K562 (cell line): ENCODE measurements around the gene TXNDC8. TPM values are rescaled to one million over a fixed set of nuclear protein-coding genes. Genes with fewer than 3 reads are reported as not detected.

Experiments
- ATAC-seq: fragments of 200-7000 bp; cut with Tn5 transposase; 3 replicates; pipeline ENCODE4 v1.9.1; 2020; ENCODE audit warnings: moderate library complexity
- BruUV-seq: library from RNA; stranded (reverse); fragments of 400-500 nt; replicated peaks from 2 replicates; lab custom pipeline; 2021; lab: Mats Ljungman, UMichigan
- CTCF ChIA-PET: fragments of 300-600 bp; formaldehyde crosslinking; extraction: SDS; loops from one replicate; lab custom pipeline; 2021; ENCODE audit warnings: low intra/inter-chr PET ratio; lab: Yijun Ruan, JAX
- POLR2A ChIA-PET: fragments of 300-600, 350-650 bp; sonication (Branson Sonifier 250); formaldehyde crosslinking; extraction: SDS; loops from one replicate; lab custom pipeline; 2021; ENCODE audit warnings: antibody characterized with exemption, inconsistent platforms; lab: Yijun Ruan, JAX
- DNase-seq, 4 experiments: peaks; one replicate each; pipeline versions ENCODE4 v3.0.0 to v3.0.0-alpha.2; 2011 to 2018; ENCODE audit warnings: low spot score in 3 of 4, mixed read lengths in 3 of 4; ENCODE audit errors: extremely low read depth in 1 of 4
- FAIRE-seq: peaks from 2 replicates; lab custom pipeline; 2011; peaks lifted over from hg19 to GRCh38; lab: Jason Lieb, UNC
- H2AFZ ChIP-seq: 2 replicates; pipeline ENCODE4 v1.6.0; 2011; ENCODE audit warnings: low read depth, low read length, control low read depth, inconsistent platforms
- H3K27ac ChIP-seq: fragments of 200-600 bp; 3 replicates; pipeline ENCODE4 v1.8.0; 2011; ENCODE audit warnings: low read depth, mild to moderate bottlenecking, control low read depth, inconsistent platforms, low read length, moderate library complexity, mixed read lengths; ENCODE audit errors: extremely low read depth
- H3K27me3 ChIP-seq, 2 experiments: fragments of 300-600 bp in 1 of 2; 2 replicates in 1 of 2; 3 replicates in 1 of 2; pipeline versions ENCODE4 v1.6.0 to v1.8.0; 2011; ENCODE audit warnings: inconsistent platforms in 2 of 2, low read length in 2 of 2, mild to moderate bottlenecking in 1 of 2, mixed read lengths in 1 of 2, moderate library complexity in 1 of 2; ENCODE audit not compliant: control insufficient read depth in 2 of 2, insufficient read depth in 2 of 2
- H3K36me3 ChIP-seq: fragments of 300-600 bp; 3 replicates; pipeline ENCODE4 v1.8.0; 2011; ENCODE audit warnings: mild to moderate bottlenecking, low read length, inconsistent platforms; ENCODE audit not compliant: control insufficient read depth, insufficient read depth
- H3K4me1 ChIP-seq, 2 experiments: fragments of 200-600 bp in 1 of 2; replicated peaks in 1 of 2; 2 replicates in 1 of 2; 3 replicates in 1 of 2; pipeline versions ENCODE4 v1.5.1 to v1.8.0; 2011; ENCODE audit warnings: inconsistent platforms in 2 of 2, low read length in 2 of 2, mild to moderate bottlenecking in 1 of 2, mixed read lengths in 1 of 2, moderate library complexity in 1 of 2; ENCODE audit not compliant: control insufficient read depth in 2 of 2, insufficient read depth in 2 of 2
- H3K4me2 ChIP-seq: 2 replicates; pipeline ENCODE4 v1.6.1; 2011; ENCODE audit warnings: low read length, control low read depth, inconsistent platforms, mixed read lengths; ENCODE audit not compliant: insufficient read depth
- H3K4me3 ChIP-seq: fragments of 200-600 bp; sonication (generic), shearing (Covaris generic); 2 replicates; pipeline ENCODE4 v1.5.1; 2016; ENCODE audit warnings: control low read depth, inconsistent platforms
- H3K79me2 ChIP-seq: fragments of 200-600 bp; 3 replicates; pipeline ENCODE4 v1.8.0; 2011; ENCODE audit warnings: low read length, inconsistent platforms; ENCODE audit not compliant: control insufficient read depth, insufficient read depth
- H3K9ac ChIP-seq, 2 experiments: 2 replicates each; pipeline versions ENCODE4 v1.6.0 to v1.6.1; 2011; ENCODE audit warnings: low read depth in 2 of 2, low read length in 2 of 2, control low read depth in 1 of 2, inconsistent platforms in 1 of 2, mild to moderate bottlenecking in 1 of 2, mixed read lengths in 1 of 2; ENCODE audit not compliant: insufficient read depth in 1 of 2
- H3K9me1 ChIP-seq: one replicate; pipeline ENCODE4 v1.6.0; 2011; ENCODE audit warnings: inconsistent platforms, mild to moderate bottlenecking, low read length, moderate library complexity; ENCODE audit not compliant: control insufficient read depth, insufficient read depth
- H3K9me3 ChIP-seq: replicated peaks from 2 replicates; pipeline ENCODE4 v1.5.1; 2011; ENCODE audit warnings: low read depth, low read length, inconsistent platforms; ENCODE audit not compliant: control insufficient read depth, insufficient read depth
- H4K20me1 ChIP-seq: replicated peaks from 2 replicates; pipeline ENCODE4 v1.6.1; 2011; ENCODE audit warnings: low read length, inconsistent platforms, mixed read lengths; ENCODE audit not compliant: control insufficient read depth, insufficient read depth
- FOXM1 ChIP-seq, 2 experiments: fragments of 450-650 bp in 1 of 2; sonication (generic) in 1 of 2; formaldehyde crosslinking in 1 of 2; IDR thresholded peaks; 2 replicates each; pipeline versions ENCODE4 v1.6.1 to v1.9.0; 2017 to 2022; ENCODE audit warnings: low read depth in 2 of 2, mild to moderate bottlenecking in 2 of 2, missing genetic modification reagents in 1 of 2, moderate library complexity in 1 of 2
- FUS ChIP-seq: fragments of 200-400 bp; formaldehyde crosslinking; optimal IDR thresholded peaks from 2 replicates; pipeline ENCODE3; 2017; ENCODE audit warnings: low read depth, low read length
- MEF2A ChIP-seq: IDR thresholded peaks from 2 replicates; pipeline ENCODE4 v1.6.1; 2011; ENCODE audit warnings: low read depth, mild to moderate bottlenecking, low read length, moderate library complexity; ENCODE audit not compliant: control insufficient read depth
- RBM25 ChIP-seq: fragments of 200-400 bp; formaldehyde crosslinking; IDR thresholded peaks from 2 replicates; pipeline ENCODE4 v1.6.1; 2018; ENCODE audit warnings: low read length, low read depth, moderate library complexity; ENCODE audit not compliant: severe bottlenecking
- YBX1 ChIP-seq: fragments of 450-650 bp; IDR thresholded peaks from 2 replicates; pipeline ENCODE4 v1.7.1; 2016; ENCODE audit warnings: mild to moderate bottlenecking
- ZNF124 ChIP-seq: sonication (generic); formaldehyde crosslinking; IDR thresholded peaks from 2 replicates; pipeline ENCODE4 v1.8.1; 2022; ENCODE audit warnings: missing genetic modification reagents
- ZNF695 ChIP-seq: fragments of 450-650 bp; formaldehyde crosslinking; IDR thresholded peaks from 2 replicates; pipeline ENCODE4 v1.4.0; 2020; ENCODE audit warnings: mild to moderate bottlenecking, moderate library complexity
- WGBS: fragments of 100-300 bp; shearing (Covaris generic); methylation state at CpG from one replicate; pipeline ENCODE4 v1.1.6; 2016; ENCODE audit warnings: low coverage, mixed read lengths; ENCODE audit not compliant: insufficient coverage; ENCODE audit errors: missing lambda C conversion rate; 5-methylcytosine and 5-hydroxymethylcytosine counted together
- in situ Hi-C: fragments of 300-500 bp; cut with MboI; formaldehyde crosslinking; loops from 4 replicates; pipeline ENCODE4 v1.15.0; 2018; ENCODE audit warnings: inconsistent platforms, mixed read lengths
- intact Hi-C: fragments of 100-400 bp; cut with micrococcal nuclease; formaldehyde crosslinking; loops from 2 replicates; pipeline ENCODE4 v1.14.2; 2022
- polyA plus RNA-seq, 8 experiments: library from polyadenylated mRNA; depleted of rRNA in 4 of 8; stranded (reverse) in 5 of 8; unstranded in 3 of 8; fragments of >200 nt; fragmentation: Nextera tagmentation in 2 of 8; fragmentation: Illumina TruSeq in 1 of 8; extraction: Ambion mirVana in 2 of 8; extraction: Trizol in 1 of 8; gene quantifications; 2 replicates each; pipeline versions ENCODE4 v1.2.1 to v1.2.3, GENCODE V29; 2011 to 2014; ENCODE audit warnings: inconsistent platforms in 1 of 8, missing spikeins in 1 of 8
- total RNA-seq, 7 experiments: library from RNA; depleted of rRNA in 6 of 7; stranded (reverse); fragments of >200 nt in 6 of 7; fragmentation: Illumina TruSeq in 2 of 7; extraction: Trizol in 2 of 7; gene quantifications; 2 replicates each; pipeline versions ENCODE4 v1.2.1 to v1.2.3, GENCODE V29; 2011 to 2021; ENCODE audit warnings: low replicate concordance in 1 of 7

Gene TXNDC8
- total and polyA plus RNA-seq, 9 of the 15 experiments (the other 6 are each of a cell fraction or from before 2014, with no cell fraction given) = not detected

- TF ChIP-seq RBM25 = no peak
Observed at GRCh38 chr9:110291921-110292557, 45.6 kb downstream of the TXNDC8 start (continued).

- H3K4me1 ChIP-seq = peaks cover 0 to 5% of the 10 kb centered on the region in 2 experiments; a peak in 2 of 5 replicates
- no peaks in the 10 kb centered on the region for H3K79me2 ChIP-seq
- no peak overlapping the region for H3K9ac ChIP-seq
- H3K36me3 ChIP-seq = no peaks in the 10 kb centered on the region
- no peak overlapping the region for H2AFZ ChIP-seq
- ChIA-PET CTCF (no interaction called here), POLR2A (no interaction called here)
- no peak overlapping the region for H3K27ac ChIP-seq
- H3K9me3 ChIP-seq = no peaks in the 10 kb centered on the region
- no peaks in the 10 kb centered on the region for H3K9me1 ChIP-seq
- in situ Hi-C loops (no loop called here), intact Hi-C loops (no loop called here)
- ATAC-seq (no peak), DNase-seq (no peak), FAIRE-seq (no peak)
- peaks cover 2 to 27% of the 10 kb centered on the region in 2 experiments; a peak in 4 of 5 replicates for H3K27me3 ChIP-seq
- H4K20me1 ChIP-seq = no peaks in the 10 kb centered on the region
- no peak overlapping the region for H3K4me2 ChIP-seq
- H3K4me3 ChIP-seq = no peak overlapping the region
- no TSS peak for BruUV-seq
- WGBS = 0% methylated on average over 1 of the region's 1 CpG
- TF ChIP-seq MEF2A (no peak), RBM25 (no peak), FUS (no peak), ZNF695 (no peak), YBX1 (no peak), ZNF124 (CRISPR knock-in tag) (no peak), FOXM1 (IDR thresholded peaks at IDR 0.05; ENCODE audit: low read depth) (no peak), FOXM1 (CRISPR knock-in tag; IDR thresholded peaks at IDR 0.05; ENCODE audit: low read depth) (no peak)
Observed at GRCh38 chr9:110290001-110290400, 47.7 kb downstream of the TXNDC8 start.
